ENCODE data around the gene FADS3.
"Not testable (repeated sequence)": the region's sequence is repeated elsewhere in the genome, so short reads cannot be mapped to it uniquely, and the experiment has no call there.

Gene FADS3

DNA sequence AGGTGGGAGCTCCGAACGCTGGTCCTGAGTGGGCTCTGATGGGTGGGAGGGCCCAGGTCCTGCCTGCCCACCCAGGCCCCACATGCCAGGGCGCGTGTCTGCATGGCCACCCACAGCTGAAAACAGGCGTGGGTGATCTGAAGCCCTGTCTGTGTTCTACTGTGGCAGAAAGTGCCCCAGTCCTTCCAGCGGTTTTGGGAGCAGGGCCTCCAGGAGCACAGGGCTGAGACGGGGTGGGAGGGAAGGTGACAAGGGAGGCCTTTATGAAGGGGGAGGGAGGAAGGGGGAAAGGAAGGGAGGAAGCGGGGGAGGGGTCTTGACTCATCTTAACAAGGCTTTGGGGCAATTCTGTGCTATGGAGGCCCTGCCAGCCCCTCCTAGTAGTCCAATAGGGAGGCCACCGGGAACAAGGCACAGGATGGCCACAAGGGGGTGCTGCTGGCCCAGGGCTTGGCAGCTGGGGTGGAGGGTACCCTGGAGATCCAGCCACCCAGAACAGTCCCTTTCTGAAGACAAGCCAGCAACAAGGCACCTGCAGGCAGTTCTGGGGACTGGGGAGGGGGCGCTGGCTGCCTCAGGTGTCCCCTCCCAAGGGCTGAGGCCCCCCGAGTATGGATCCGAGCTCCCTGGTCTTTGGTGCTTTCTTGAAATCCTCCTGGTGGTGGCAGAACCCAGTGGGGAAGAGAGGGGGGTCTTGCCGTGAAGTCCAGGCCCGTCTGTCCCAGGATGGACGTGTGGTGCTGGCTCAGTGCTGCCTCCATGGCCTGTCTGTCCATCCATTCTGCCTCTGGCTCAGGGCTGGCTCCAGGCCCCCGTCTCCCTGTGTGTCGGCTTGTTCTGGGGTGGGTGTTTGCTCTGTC lies 6.3 kb upstream of the FADS3 start:
- DNase-seq: peak; percentile 84

GRCh38 chr11:61896665-61897386 lies 5.5 kb upstream of the FADS3 start:
- no peak for DNase-seq

GRCh38 chr11:61895718-61896059 lies 4.3 kb upstream of the FADS3 start:
- DNase-seq: no peak

- DNase-seq: no peak
These were observed 3.8 kb upstream of the FADS3 start for GRCh38 chr11:61895046-61895717.

DNA sequence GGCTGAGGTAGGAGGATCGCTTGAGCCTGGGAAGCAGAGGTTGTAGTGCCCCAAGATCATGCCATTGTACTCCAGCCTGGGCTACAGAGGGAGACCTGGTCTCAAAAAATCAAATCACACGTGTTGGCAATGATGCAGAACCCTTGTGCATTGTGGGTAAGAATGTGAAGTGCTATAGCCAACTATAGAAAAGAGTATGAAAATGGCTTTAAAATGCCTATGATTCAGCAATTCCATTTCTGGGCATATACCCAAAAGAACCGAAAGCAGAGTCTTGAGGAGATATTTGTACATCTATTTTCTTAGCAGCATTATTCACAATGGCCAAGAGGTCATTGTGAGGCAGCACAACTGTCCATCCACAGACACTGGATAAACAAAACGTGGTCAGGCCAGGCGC lies 2.6 kb upstream of the FADS3 start:
- no peak for DNase-seq

GRCh38 chr11:61892085-61892370 lies 683 bp upstream of the FADS3 start:
- DNase-seq: no peak

- peak; percentile 22 for DNase-seq
These were observed 615 bp downstream of the FADS3 start for GRCh38 chr11:61890529-61891330.

DNA sequence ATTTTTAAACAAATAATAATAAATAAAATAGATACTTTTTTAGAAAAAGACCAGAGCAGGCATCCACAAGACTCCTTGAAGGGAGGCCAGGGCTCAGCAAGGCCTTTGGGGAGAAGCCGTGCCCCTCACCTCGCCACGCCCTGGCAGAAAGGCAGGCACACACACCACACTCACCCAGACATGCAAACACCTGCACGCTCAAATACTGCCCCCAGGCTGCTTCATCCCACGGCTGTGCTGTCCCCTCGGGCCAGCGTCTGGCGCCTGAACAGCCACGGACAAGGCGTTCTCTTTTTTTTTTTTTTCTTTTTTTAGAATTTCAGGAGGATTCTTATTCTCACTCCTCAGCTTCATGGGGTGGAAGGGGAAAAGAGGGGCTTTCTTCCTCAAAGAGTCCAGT lies 1.5 kb downstream of the FADS3 start:
- DNase-seq: no peak

GRCh38 chr11:61888590-61888989 lies 2.8 kb downstream of the FADS3 start:
- DNase-seq: no peak

GRCh38 chr11:61887839-61888494 lies 3.4 kb downstream of the FADS3 start:
- DNase-seq: no peak

DNA sequence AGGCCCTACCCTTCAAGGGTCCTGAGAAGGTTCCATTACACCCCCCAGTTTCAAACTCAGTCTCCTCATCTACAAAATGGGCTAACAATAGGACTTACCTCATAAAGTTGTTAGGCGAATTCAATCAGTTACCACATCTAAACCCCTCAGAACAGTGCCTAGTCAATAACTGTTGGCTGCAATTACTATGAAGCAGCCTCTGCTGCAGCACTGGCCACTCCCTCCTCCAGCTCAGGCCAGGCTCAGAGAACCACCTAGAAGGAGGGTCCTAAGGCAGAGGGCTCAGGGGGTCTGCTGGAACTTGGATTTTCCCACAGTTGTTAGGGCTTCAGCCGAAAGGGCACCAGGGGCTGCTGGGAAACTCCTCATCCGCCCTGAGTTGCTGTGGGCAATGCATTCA lies 4.7 kb downstream of the FADS3 start:
- DNase-seq: no peak

GRCh38 chr11:61885784-61886580 lies 5.4 kb downstream of the FADS3 start:
- no peak for DNase-seq

DNA sequence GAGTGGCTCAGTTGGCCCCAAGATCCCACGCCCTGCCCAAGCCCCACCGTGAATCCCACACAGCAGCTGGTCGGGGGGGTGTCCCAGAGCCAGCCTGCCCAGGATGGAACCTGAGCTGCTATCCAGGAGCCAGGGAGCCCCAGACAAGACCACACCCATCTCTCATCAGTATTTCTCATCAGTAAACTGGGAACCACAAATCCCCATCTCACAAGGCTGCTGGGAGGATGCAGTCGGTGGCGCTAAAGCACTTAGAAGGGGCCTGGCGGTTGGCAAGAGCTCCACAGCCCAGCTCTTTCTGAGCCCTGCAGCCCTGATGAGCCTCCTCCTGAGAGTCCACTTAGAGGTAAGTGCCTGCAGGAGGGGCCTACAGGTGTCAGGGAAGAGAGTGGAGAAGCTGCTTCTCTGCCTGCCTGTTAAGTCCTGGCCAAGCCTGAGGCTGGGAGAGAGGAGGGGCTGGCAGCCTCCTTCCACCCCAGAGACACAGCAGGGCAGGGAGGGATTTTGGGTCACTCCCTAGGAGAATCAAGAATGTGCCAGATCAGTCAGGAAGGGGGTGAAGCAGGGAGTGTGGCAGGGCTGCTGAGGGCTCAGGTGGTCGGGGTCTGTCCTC lies 6.1 kb downstream of the FADS3 start:
- DNase-seq: no peak

- DNase-seq: no peak
These were observed 7.4 kb downstream of the FADS3 start for GRCh38 chr11:61883947-61884346.

GRCh38 chr11:61883327-61883726 lies 8.0 kb downstream of the FADS3 start:
- no peak for DNase-seq

DNA sequence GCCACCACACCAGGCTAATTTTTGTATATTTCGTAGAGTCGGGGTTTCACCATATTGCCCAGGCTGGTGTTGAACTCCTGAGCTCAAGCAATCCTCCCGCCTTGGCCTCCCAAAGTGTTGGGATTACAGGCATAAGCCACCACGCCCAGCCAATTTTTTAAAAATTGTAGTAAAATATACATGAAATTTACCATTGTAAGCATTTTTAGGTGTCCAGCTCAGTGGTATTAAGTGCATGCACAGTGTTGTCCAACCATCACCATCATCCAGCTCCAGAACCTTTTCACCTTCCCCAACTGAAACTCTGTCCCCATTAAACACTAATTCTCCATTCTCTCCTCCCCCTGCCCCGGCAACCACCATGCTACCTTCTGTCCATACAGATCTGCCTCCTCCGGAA lies 8.5 kb downstream of the FADS3 start:
- no peak for DNase-seq

DNA sequence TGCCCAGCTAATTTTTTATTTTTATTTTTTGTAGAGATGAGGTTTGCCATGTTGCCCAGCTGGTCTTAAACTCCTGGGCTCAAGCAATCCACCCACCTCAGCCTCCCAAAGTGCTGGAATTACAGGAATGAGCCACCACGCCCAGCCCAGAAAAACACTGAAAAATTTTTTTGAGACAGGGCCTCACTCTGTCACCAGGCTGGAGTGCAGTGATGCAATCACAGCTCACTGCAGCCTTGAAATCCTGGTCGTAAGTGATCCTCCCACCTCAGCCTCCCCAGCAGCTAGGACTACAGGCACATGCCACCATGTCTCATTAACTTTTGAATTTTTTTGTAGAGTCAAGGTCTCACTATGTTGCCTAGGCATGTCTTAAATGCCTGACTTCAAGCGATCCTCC lies 9.1 kb downstream of the FADS3 start:
- not testable (repeated sequence) for DNase-seq

DNA sequence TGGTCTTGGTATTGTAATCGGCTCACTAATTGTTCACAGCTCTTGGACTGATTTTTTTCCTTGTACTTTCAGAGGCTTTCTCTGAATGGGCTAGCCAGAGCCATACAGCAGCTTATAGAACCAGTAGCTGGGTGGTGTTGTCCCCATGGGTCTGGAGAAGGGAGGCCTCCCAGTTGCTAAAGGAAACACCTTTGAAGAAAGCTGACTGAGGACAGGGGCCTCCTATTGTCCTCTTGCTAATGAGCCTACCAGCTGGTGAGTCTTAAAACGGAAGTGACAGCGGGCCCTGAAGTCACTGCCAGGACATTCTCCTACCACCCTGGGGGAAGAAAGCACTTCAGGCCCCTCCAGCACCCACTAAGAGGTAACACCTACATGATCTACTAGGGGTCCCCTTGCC lies 9.9 kb downstream of the FADS3 start:
- no peak for DNase-seq

DNA sequence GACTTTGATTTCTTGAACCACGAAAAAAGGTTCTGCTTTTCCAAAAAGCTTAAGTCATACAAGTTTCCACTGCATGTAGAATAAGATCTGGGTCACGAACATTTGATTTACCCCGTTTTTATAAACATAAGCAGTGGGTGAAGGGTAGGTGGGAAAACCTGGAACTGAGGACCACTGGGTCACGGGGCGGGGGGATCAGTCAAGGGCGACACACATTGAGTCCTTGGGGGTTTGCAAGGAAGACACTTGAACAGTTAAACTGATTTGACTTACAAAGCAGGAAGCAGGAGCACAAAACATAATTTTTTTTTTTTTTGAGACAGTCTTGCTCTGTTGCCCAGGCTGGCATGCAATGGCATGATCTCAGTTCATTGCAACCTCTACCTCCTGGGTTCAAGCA lies 10.9 kb downstream of the FADS3 start:
- no peak for DNase-seq

GRCh38 chr11:61880031-61880430 lies 11.3 kb downstream of the FADS3 start:
- no peak for DNase-seq

GRCh38 chr11:61879152-61879551 lies 12.2 kb downstream of the FADS3 start:
- no peak for DNase-seq
